Panc1 (cell line): Measurements from ENCODE around the gene DALRD3. TPM values are rescaled to one million over a fixed set of nuclear protein-coding genes. Genes with fewer than 3 reads are reported as not detected.
A peak's percentile ranks its signal among the peaks of the same experiment; 100 is the strongest.

Experiments used
- ATAC-seq: fragments of 200-7000 bp; cut with Tn5 transposase; 2 replicates; pipeline ENCODE4 v1.9.1; 2020; ENCODE audit warnings: mild to moderate bottlenecking, moderate library complexity
- BruUV-seq: library from RNA; stranded (reverse); fragments of 400-500 nt; replicated peaks from 2 replicates; lab custom pipeline; 2021; lab: Mats Ljungman, UMichigan
- CTCF ChIA-PET: fragments of 300-600 bp; sonication (Branson Sonifier 250); formaldehyde crosslinking; loops from one replicate; lab custom pipeline; 2022; ENCODE audit warnings: antibody characterized with exemption; lab: Charles Lee
- POLR2A ChIA-PET: fragments of 300-600 bp; sonication (Branson Sonifier 250); formaldehyde crosslinking; loops from one replicate; lab custom pipeline; 2022; ENCODE audit warnings: antibody characterized with exemption; lab: Charles Lee
- DNase-seq: peaks from one replicate; pipeline ENCODE4 v3.0.0-alpha.2; 2010; ENCODE audit warnings: low read depth, low spot score
- H3K27ac ChIP-seq: 2 replicates; pipeline ENCODE4 v1.5.1; 2011; ENCODE audit warnings: mild to moderate bottlenecking, low read length, inconsistent platforms
- H3K27me3 ChIP-seq: fragments of 200-500 bp; sonication (Bioruptor generic); 2 replicates; pipeline ENCODE4 v1.6.0; 2014; ENCODE audit warnings: low read length, inconsistent platforms; ENCODE audit not compliant: control insufficient read depth, insufficient read depth
- H3K36me3 ChIP-seq: fragments of 200-500 bp; sonication (Bioruptor generic); 2 replicates; pipeline ENCODE4 v1.5.1; 2014; ENCODE audit warnings: inconsistent platforms, mild to moderate bottlenecking, low read length, moderate library complexity; ENCODE audit not compliant: control insufficient read depth, insufficient read depth
- H3K4me1 ChIP-seq: 2 replicates; pipeline ENCODE4 v1.5.1; 2011; ENCODE audit warnings: inconsistent platforms, mild to moderate bottlenecking, low read length, moderate library complexity; ENCODE audit not compliant: control insufficient read depth, insufficient read depth
- H3K4me3 ChIP-seq, 2 experiments: 2 replicates each; pipeline ENCODE4 v1.5.1; 2011 to 2012; ENCODE audit warnings: low read depth in 2 of 2, low read length in 2 of 2, mild to moderate bottlenecking in 2 of 2, inconsistent platforms in 1 of 2, moderate library complexity in 1 of 2
- H3K9me3 ChIP-seq: fragments of 200-500 bp; sonication (Bioruptor generic); 2 replicates; pipeline ENCODE4 v1.5.1; 2014; ENCODE audit warnings: low read depth, mild to moderate bottlenecking, inconsistent platforms, low read length, moderate library complexity; ENCODE audit not compliant: control insufficient read depth, insufficient read depth
- CTCF ChIP-seq: fragments of 450-650 bp; IDR thresholded peaks from 2 replicates; pipeline ENCODE4 v1.5.1; 2017; ENCODE audit warnings: mild to moderate bottlenecking
- POLR2AphosphoS5 ChIP-seq: IDR thresholded peaks from 2 replicates; pipeline ENCODE4 v1.6.1; 2012; ENCODE audit warnings: mild to moderate bottlenecking, low read depth, low read length, moderate library complexity
- REST ChIP-seq, 2 experiments: IDR thresholded peaks; 2 replicates each; pipeline ENCODE4 v1.6.1; 2011 to 2012; ENCODE audit warnings: low read depth in 2 of 2, control low read depth in 1 of 2, low read length in 1 of 2, mild to moderate bottlenecking in 1 of 2, moderate library complexity in 1 of 2; ENCODE audit not compliant: insufficient read depth in 1 of 2
- SIN3A ChIP-seq: IDR thresholded peaks from 2 replicates; pipeline ENCODE4 v1.6.1; 2012; ENCODE audit warnings: low read depth, mild to moderate bottlenecking, low read length, moderate library complexity, borderline replicate concordance; ENCODE audit not compliant: insufficient read depth
- TCF7L2 ChIP-seq: IDR thresholded peaks from 2 replicates; pipeline ENCODE4 v1.6.1; 2011; ENCODE audit warnings: mild to moderate bottlenecking, low read depth, low read length, inconsistent platforms
- in situ Hi-C: cut with HindIII; loops from 2 replicates; pipeline ENCODE4 v1.10.0; 2016; ENCODE audit warnings: low sequenced_read_pairs, low pct_unique_long_range_greater_than_20kb
- intact Hi-C: fragments of 100-400 bp; cut with micrococcal nuclease; formaldehyde crosslinking; loops from one replicate; pipeline ENCODE4 v1.10.0; 2022; ENCODE audit not compliant: unreplicated experiment
- total RNA-seq: library from RNA; stranded (reverse); gene quantifications from one replicate; pipeline ENCODE4 v1.2.1, GENCODE V29; 2021; ENCODE audit not compliant: unreplicated experiment

Gene DALRD3
- total RNA-seq, 1 experiment from 2014 or later = 22.5 TPM

GRCh38 chr3:48999085-48999858, 19.1 kb downstream of the DALRD3 start:
- H3K9me3 ChIP-seq = no peaks in the 10 kb centered on the region
- H3K27me3 ChIP-seq = no peaks in the 10 kb centered on the region
- peaks cover 6% of the 10 kb centered on the region for H3K4me1 ChIP-seq
- DNase-seq (no peak), ATAC-seq (peak; percentile 49; the same call in 1 of the 2 replicates)
- in situ Hi-C loops (no loop called here), intact Hi-C loops (no loop called here)
- no peaks in the 10 kb centered on the region for H3K36me3 ChIP-seq
- POLR2A ChIA-PET = no interaction called here
- BruUV-seq = no TSS peak
- no peak overlapping the region for H3K4me3 ChIP-seq
- peak overlapping the region; percentile 59 for H3K27ac ChIP-seq
- CTCF ChIA-PET = no interaction called here
- TF ChIP-seq CTCF (no peak), POLR2AphosphoS5 (no peak), TCF7L2 (no peak), SIN3A (no peak), REST (IDR thresholded peaks at IDR 0.05; ENCODE audit: insufficient read depth in 1 of 2, low read depth in 2 of 2, low read length in 1 of 2) (no peak)

GRCh38 chr3:48997714-48998637, 20.4 kb downstream of the DALRD3 start:
- Histone ChIP-seq H3K4me1 (peaks cover 6% of the 10 kb centered on the region), H3K4me3 (no peak overlapping the region), H3K27ac (peak overlapping the region; percentile 13; the same call in 1 of the 2 replicates), H3K27me3 (no peaks in the 10 kb centered on the region), H3K9me3 (no peaks in the 10 kb centered on the region), H3K36me3 (no peaks in the 10 kb centered on the region)
- in situ Hi-C loops = no loop called here
- CTCF ChIA-PET = no interaction called here
- POLR2A ChIA-PET = no interaction called here
- TF ChIP-seq CTCF (no peak), REST (IDR thresholded peaks at IDR 0.05; ENCODE audit: insufficient read depth in 1 of 2, low read depth in 2 of 2, low read length in 1 of 2) (no peak), TCF7L2 (no peak), POLR2AphosphoS5 (no peak), SIN3A (no peak)
- intact Hi-C loops = no loop called here
- no peak for ATAC-seq
- no peak for DNase-seq
- no TSS peak for BruUV-seq
